NCI-H524 (cell line): ENCODE measurements around the gene KTI12.
A peak's percentile ranks its signal among the peaks of the same experiment; 100 is the strongest.
"Not testable (repeated sequence)": the region's sequence is repeated elsewhere in the genome, so short reads cannot be mapped to it uniquely, and the experiment has no call there.

Source experiments
- DNase-seq, 2 experiments: peaks; one replicate each; lab custom pipeline; 2025; lab: John Stamatoyannopoulos, UW

Gene KTI12

DNA sequence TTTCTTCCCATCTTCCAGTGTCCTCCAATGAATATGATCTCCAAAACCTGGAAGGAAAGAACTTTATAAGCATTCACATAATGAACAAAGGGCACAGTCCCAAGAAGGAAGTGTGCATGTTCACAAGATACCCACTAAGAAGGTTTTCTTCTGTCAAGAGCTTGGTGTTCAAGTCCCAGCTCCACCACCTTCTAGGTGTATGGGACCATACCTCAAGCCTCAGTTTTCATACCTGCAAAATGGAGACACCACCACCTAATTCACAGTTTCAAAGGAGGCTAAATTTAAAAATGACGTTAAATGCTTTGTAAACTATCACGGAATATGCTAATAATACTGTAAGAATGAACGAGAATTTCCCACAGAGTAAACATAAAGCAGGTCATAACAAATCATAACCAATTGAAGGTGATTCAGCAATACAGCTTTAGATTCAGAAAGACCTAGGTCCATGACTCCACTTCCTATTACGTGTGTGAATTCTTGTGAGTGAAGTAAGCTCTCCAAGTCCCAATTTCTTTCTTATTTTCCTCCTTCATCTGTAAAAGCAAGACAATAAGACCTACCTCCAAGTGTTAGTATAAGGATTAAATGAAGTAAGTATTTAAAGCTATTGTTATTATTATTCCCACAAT lies 8.1 kb upstream of the KTI12 start:
- DNase-seq = no peak

DNA sequence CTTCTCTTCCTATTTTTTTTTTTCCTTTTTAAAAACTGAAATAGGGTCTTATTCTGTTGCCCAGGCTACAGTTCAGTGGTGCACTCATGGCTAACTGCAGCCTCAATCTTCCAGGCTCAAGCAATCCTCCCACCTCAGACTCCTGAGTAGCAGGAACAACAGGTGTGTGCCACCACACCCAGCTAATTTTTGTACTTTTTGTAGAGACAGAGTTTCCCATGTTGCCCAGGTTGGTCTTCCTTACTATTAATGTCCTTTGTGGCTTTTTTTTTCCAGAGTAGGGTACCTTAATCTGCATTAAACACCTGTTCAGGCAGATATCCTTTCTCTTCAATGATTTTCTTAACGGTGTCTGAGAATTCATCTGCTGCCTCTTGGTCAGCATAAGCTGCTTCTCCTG lies 4.3 kb upstream of the KTI12 start:
- DNase-seq = no peak

DNA sequence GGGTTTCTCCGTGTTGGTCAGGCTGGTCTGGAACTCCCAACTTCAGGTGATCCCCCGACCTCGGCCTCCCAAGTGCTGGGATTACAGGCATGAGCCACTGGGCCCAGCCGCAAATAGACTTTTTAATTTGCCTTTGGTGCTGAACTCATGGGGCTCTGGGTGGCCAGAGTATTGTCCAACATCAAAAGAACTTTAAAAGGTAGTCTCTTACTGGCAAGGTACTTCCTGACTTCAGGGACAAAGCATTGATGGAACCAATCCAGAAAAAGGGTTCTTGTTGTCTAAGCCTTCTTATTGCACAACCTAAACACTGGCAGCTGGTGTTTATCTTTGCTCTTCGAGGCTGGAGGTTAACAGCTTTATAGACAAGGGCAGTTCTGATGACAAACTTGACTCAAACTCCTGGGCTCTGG lies 3.8 kb upstream of the KTI12 start:
- DNase-seq = no peak

DNA sequence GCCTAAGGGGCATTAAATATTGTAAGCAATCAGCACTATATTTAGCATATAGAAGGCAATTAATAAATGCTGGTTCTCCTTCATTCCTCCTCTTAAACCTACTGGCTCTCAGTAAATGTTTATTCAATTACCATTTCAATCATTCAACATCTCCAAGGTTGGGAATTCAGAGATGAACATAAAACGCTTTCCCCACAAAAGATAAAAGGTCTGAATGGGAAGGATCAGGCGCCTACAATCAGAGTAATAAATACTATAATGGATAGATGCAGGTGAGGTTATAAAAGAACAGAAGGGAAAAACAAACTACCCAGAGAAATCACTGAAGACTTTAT lies 407 bp upstream of the KTI12 start:
- DNase-seq = no peak

DNA sequence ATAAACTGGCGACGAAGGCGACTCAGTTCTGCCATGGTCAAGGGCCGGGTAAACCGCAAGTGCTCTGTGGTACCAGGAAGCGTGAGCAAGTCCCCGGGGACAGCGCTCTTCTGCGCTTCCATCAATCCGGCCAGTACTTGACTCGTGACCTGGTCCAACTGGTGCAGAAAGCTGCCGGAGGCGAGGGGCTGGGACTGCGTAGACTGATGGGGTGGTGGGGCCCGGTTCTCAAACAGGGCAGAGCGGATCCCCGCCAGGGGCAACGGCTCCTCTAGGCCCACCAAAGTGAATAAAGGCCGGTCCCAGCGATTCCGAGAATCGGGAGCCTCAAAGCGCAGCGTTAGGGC lies 852 bp downstream of the KTI12 start:
- peak in 1 of 2 experiments; percentile 6 for DNase-seq

DNA sequence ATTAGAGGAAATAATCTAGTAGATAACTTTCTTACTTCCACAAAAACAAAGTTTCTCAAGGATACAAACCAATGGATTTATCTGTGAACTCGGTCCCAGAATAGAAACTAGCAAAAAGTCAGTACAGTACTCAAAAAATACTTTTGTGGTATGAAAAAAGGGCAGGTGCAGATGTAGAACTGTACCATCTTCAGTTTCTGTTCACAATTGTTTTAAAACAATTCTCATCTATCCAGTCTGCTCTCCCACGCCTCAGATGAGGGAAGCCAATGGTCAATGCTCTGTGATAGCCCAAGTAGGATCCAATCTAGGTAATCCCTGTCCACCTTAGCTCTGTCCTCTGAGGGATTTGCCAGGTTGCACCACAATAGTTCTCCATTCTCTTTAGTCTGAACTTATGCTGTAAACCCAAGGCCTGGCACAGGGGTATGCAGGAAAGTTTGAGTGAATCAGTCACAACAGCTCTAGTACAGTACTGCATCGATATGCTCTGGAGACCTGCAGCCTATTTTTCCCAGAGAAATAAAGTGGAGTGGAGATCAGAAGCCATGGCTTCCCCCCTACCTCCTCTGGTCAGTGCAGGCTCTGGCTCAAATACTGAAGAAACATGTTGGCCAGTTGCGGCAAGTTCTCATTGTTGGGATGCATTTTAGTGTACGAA lies 1.4 kb downstream of the KTI12 start:
- no peak for DNase-seq

DNA sequence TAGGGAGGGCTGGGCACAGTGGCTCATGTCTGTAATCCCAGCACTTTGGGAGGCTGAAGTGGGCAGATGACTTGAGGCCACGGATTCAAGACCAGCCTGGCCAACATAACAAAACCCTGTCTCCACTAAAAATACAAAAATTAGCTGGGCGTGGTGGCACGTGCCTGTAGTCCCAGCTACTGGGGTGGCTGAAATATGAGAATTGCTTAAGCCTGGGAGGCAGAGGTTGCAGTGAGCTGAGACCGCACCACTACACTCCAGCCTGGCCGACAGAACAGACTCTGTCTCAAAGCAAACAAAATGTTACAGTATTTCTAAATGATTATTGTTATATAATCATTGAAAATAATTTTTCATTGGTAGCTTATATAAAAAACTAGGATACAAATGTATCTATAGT lies 4.8 kb downstream of the KTI12 start:
- not testable (repeated sequence) for DNase-seq

DNA sequence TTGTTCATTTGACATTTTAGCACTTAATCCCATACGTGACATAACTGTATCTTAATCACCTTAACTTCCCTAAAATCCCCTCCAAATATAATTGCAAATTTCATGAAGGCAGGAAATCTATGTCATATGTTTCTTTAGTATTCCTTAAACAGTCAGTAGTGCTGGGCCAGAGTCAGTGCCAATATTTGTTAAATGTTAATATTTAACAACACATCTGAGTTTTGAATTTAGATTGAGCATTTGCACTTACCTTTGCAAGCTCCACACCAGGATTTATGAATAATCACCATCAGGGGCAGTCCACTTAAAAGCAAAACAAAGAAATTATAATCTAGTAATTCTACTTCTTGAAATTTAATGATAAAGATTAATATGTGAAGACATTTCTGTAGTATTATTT lies 5.3 kb downstream of the KTI12 start:
- no peak for DNase-seq

DNA sequence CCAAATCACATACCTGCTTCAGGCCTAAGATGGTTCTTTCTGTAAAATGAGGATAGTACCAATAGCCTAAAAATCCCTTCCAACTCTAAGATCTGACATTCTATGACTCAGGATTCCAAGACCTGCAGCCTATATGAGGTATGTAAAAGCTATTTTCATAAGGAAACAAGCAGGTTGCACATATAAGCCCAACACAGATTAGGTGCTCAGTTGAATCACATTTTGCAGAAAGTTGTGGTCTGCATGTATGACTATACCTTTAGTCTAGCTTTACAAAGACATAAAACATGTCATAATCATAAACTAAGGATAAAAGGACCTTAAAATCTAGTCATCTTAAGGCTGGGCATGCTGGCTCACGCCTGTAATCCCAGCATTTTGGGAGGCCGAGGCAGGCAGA lies 7.3 kb downstream of the KTI12 start:
- no peak for DNase-seq

DNA sequence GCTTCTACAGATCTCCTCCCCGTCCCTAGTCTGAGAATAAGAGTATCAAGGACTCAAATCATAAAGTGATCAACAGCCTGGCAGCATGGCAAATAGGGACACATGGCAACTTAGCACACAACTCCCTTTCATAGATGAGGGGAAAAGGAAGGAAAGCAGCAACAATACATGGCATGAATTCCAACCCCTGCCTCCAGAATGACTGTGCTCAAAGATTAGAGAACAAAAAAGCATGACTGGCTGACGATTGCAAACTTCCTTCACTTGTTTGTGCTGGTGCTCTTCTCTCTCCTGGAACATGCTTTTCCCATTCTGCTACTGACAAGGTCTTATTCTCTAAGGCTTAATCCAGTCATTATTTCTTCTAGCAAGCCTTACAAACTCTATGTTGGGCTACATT lies 11.5 kb downstream of the KTI12 start:
- DNase-seq = no peak

DNA sequence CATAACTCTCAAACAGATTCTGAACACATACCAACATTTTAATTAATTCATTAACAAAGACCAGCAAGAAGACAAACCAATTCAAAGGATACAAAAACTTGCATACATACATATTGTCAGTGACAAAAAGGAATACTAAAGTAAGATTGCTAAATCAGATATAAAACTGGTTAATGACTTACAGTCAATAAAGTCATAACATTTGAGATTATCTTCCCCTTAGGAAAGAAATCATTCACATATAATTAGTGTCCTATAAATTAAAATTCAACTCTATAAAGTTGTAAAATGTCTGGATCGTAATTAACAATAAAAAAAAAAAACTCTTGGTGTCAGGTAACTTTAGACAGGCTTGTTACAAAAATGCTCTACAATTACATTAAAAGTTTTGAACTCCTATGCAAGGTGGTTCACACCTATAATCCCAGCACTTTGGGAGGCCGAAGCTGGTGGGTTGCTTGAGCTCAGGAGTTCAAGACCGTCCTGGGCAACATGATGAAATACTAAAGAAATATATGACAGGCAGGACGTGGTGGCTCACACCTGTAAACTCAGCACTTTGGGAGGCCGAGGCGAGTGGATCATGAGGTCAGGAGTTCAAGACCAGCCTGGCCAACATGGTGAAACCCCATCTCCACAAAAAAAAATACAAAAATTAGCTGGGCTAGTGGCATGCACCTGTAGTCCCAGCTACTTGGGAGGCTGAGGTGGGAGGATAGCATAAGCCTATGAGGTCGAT lies 25.4 kb downstream of the KTI12 start:
- DNase-seq = no peak

DNA sequence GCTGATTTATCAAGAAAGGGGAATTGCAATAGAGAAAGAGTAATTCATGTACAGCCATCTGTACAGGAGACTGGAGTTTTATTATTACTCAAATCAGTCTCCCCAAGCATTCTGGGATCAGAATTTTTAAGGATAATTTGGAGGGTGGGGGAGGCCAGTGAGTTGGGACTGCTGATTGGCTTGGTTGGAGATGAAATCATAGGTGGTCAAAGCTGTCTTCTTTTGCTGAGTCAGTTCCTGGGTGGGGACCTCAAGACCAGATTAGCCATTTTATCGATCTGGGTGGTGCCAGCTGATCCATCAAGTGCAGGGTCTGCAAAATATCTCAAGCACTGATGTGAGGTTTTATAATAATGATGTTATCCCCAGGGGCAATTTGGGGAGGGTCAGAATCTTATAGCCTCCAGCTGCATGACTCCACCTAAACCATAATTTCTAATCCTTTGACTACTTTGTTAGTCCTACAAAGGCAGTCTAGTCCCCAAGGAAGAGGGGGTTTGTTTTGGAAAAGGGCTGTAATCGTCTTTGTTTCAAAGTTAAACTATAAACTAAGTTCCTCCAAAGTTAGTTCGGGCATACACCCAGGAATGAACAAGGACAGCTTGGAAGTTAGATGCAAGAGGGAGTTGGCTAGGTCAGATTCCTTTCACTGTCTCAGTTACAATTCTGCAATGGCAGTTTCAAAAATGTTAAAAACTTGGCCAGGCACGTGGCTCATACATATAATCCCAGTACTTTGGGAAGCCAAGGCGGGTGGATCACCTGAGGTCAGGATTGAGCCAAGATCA lies 26.2 kb downstream of the KTI12 start:
- DNase-seq = no peak

DNA sequence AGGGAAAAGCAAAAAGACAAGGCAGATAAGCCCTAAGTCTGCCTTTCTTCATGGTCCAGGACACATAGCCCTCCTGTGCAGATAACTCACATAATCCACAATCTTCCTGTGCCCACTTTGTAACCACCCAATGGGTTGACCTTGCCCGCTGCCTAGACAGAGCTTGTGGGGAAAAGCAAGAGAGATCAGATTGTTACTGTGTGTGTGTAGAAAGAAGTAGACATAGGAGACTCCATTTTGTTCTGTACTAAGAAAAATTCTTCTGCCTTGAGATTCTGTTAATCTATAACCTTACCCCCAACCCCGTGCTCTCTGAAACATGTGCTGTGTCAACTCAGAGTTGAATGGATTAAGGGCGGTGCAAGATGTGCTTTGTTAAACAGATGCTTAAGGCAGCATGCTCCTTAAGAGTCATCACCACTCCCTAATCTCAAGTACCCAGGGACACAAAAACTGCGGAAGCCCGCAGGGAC lies 27.5 kb downstream of the KTI12 start:
- peak in 1 of 2 experiments; percentile 59 for DNase-seq

DNA sequence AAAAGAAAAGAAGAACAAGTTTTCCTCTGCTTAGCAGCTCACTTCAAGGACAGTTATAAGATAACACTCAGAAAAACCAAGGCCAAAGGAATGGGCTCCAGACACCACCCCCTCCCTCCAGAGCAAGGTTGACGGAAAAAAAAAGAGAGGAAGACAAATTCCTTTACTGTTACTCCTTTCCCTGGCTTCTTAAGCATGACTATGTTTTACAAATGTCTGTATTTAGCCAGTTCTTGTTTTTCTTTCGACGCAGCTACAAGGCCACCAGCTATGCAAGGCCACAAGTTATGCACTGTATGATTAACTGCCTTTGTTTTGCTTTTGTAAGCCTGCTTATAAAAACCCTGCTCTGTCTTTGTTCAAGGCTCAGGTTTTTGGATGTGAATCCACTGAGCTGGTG lies 28.1 kb downstream of the KTI12 start:
- DNase-seq = not testable (repeated sequence)

DNA sequence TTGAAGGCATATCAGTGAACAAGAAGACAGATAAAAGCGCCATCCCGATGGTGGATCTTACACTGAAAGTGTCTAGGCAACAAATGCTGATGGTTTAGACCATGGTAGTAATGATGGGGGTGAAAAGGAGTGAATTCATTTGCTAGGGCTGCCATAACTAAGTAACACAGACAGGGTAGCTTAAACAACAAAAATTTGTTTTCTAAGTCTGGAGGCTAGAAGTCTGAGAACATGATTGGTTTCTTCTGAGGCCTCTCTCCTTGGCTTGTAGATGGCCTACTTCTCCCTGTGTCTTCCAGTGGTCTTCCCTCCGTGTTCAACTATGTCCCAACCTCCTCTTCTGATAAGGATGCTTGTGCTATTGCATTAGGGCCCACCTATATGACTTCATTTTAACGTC lies 29.7 kb downstream of the KTI12 start:
- no peak for DNase-seq

DNA sequence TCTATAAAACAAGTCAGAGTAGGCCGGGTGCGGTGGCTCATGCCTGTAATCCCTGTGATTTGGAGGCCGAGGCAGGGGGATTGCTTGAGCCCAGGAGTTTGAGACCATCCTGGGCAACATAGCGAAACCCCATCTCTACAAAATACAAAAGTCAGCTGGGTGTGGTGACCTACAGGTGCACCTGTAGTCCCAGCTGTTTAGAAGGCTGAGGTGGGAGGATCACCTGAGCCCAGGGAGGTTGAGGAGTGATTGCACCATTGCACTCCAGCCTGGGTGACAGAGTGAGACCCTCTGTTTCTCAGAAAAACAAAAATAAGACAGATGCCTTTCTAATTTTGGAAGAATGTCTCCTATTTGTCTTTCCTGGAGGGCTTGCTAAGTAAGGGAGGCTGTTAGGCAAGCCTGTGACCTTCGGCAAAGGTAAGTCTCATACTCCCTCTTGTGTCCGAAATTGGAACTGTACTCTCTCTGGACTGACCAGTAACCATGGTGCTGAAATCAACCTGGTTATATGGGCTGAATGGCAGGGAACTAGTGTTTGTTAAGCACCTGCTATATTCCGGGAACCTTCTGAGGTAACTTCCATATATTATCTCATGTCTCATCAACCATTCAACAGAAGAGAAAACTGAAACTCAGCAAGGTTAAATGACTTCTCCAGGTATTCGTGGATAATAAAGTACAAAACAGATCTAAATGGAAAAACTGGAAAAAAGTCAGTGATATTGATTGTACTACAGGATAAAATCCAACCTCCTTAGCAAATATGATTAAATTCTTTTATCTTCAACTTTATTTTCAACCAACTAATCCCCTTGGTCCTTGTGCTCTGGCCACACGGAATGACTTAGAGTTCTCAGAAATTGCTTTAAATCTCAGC lies 31.3 kb downstream of the KTI12 start:
- peak; percentile 56 to 86 for DNase-seq

DNA sequence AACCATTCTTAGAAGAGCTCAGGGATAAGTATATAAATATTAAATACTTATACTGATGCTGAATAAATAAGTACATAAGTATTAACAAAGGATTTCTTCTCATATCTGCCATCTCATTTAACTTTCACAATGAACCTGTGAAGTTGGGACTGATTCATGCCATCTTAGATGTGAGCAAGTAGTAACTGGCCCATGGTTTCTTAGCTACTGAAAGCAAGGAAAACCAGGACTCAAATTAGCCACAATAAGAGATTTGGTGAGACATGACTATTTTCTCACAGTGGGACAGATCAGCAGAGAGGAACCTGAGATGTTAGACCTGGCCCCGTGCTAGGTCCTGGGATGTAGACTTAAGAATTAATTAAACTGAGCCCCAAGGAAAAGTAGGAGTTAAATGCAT lies 34.9 kb downstream of the KTI12 start:
- DNase-seq = no peak

DNA sequence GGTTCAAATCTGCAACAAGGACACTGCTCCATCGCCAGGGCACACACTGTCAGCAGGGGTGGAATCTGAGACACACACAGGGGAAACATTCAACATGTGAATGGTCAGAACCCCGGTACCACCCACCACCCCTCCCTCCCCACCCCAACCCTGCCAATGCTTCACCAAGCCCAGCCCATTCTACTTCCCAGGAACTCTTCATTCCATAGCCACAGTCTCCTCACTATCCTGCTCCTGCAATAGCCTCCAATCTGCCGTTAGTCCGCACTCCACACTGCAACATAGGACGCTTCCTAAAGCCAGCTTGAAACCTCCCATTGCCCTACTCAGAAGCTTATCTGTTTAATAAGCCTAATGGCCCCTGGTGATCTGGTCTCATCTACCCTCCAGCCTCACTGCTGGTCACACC lies 35.6 kb downstream of the KTI12 start:
- DNase-seq = peak; percentile 47 to 78

DNA sequence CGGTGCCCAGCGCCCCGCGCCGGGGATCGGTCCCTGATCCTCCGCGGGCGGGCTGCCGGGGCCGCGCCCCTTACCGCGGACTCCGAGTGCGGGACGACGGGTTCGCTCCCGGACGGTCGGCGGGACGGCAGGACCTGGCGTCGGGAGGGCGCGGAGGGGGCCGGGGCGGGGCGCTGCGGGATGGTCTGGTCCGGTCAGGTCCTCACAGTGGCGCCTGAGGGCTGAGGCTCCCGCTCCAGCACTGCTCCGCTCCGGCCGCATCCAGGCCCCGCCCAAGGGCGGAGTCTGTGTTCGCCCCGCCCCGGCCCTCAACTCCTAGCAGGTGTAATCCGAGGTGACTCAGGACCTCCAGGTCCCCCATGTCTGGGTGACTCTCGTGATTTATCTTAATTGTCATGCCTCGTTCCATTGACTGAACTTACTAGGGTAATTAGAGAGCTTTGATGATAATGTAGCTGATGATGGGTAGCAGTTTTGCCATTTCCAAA lies 43.1 kb downstream of the KTI12 start, which contains the start of gene RAB3B:
Gene RAB3B (minus strand): TSS at position 223 of the 488 bp plus-strand sequence. CDS start 13,583 bp downstream, outside the sequence.
- DNase-seq = peak; percentile 24 to 46

DNA sequence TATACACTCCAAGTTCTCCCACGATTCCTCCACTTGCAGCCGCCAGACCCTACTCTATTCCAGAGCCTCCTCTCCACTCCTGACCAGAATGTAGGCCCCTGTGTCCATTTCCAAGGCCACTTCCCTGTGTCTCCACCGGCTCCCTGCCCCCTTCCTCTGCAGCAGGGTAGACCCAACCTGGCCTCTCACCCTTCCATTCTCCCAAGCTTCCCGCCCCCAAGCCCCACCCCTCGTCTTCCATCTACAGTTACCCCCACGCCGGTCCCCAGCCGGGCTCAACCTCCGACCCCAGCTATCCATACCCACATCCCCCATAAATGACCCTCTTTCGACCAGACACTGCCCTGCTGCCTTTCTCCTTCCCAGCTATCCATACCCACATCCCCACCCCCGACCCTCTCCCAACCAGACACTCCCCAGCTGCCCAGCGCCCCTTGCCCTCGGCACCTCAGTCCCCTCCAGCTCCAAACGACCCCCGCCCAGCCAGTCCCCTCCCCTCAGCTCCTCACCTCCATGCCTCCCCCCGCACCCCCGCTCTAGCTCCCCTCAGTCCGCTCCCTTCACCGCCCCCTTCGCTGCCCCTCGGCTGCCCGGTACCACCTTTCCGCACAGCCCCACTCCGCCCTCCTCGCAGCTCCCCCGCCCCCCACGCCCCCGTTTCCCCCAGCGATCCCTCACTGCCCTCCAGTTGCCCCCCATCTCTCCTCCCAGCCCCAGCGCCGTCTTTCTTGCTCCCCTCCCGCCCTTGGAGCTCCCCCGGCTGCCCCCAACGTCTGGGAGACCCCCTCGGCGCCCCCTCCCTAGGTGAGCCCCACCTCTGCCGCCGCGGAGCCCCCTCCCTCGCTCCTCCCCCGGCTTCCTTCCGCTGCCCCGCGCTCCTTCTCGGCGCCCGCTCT lies 43.8 kb downstream of the KTI12 start:
- DNase-seq = peak in 1 of 2 experiments; percentile 27
